Nephron (organoid): ENCODE results near the gene SP1.
A peak's percentile ranks its signal among the peaks of the same experiment; 100 is the strongest.
"Not testable (repeated sequence)": the region's sequence is repeated elsewhere in the genome, so short reads cannot be mapped to it uniquely, and the experiment has no call there.

ENCODE experiments used
- H3K27ac Mint-ChIP-seq, 3 experiments: 2 replicates each; pipeline ENCODE4 v1.8.0; 2020; ENCODE audit warnings: mixed read lengths in 3 of 3, mild to moderate bottlenecking in 2 of 3, moderate library complexity in 1 of 3
- H3K27me3 Mint-ChIP-seq: 2 replicates; pipeline ENCODE4 v1.8.0; 2021; ENCODE audit warnings: low read depth, mild to moderate bottlenecking, moderate library complexity, mixed read lengths
- H3K36me3 Mint-ChIP-seq: 2 replicates; pipeline ENCODE4 v1.8.0; 2020; ENCODE audit warnings: low read depth, mixed read lengths
- H3K4me1 Mint-ChIP-seq: 2 replicates; pipeline ENCODE4 v1.8.0; 2020; ENCODE audit warnings: mixed read lengths
- H3K4me3 Mint-ChIP-seq, 3 experiments: 2 replicates each; pipeline ENCODE4 v1.8.0; 2020; ENCODE audit warnings: mild to moderate bottlenecking in 3 of 3, mixed read lengths in 3 of 3, moderate library complexity in 2 of 3
- H3K9me3 Mint-ChIP-seq: 2 replicates; pipeline ENCODE4 v1.8.0; 2020; ENCODE audit warnings: mixed read lengths
- CTCF ChIP-seq, 3 experiments: fragments of 200-600 bp; sonication (generic); IDR thresholded peaks; one replicate each; pipeline ENCODE4 v1.5.0; 2021; ENCODE audit warnings: antibody characterized with exemption in 3 of 3; ENCODE audit not compliant: unreplicated experiment in 3 of 3

The SP1 gene

DNA sequence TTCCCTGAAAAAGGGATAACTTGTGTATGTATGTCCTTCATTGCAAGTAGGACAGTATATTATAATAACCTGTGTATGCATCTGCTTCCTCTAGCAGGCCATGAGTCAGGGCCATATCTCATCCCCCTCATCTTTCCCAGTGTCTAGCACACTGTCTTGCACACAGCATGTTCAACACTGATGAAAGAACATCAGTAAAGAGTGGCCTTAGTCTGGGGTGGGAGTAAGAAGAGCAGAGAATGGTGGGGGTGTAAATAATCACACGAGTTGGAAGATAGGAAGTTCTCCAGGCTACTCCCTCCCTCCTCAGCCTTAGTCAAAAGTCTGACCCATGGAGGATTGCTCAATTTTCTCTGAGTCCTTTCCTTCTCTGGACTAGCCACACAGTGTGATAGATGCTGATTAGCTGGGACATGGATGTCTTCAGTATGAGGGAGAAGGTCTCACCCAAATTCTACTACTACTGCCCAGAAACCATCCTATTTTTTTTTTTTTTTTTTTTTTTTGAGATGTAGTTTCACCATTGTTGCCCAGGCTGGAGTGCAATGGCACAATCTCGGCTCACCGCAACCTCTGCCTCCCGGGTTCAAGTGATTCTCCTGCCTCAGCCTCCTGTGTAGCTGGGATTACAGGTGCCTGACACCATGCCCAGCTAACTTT lies 14.6 kb upstream of the SP1 start:
- no peak for TF ChIP-seq CTCF (IDR thresholded peaks at IDR 0.05; ENCODE audit: unreplicated experiment in 3 of 3)
- no peaks in the 10 kb centered on the region for H3K27me3 Mint-ChIP-seq
- H3K9me3 Mint-ChIP-seq: peaks cover 2% of the 10 kb centered on the region
- H3K36me3 Mint-ChIP-seq: no peaks in the 10 kb centered on the region
- H3K4me1 Mint-ChIP-seq: peaks cover 12% of the 10 kb centered on the region
- no peak overlapping the region for H3K4me3 Mint-ChIP-seq
- H3K27ac Mint-ChIP-seq: peak overlapping the region; percentile 91 to 94 (median 93)

DNA sequence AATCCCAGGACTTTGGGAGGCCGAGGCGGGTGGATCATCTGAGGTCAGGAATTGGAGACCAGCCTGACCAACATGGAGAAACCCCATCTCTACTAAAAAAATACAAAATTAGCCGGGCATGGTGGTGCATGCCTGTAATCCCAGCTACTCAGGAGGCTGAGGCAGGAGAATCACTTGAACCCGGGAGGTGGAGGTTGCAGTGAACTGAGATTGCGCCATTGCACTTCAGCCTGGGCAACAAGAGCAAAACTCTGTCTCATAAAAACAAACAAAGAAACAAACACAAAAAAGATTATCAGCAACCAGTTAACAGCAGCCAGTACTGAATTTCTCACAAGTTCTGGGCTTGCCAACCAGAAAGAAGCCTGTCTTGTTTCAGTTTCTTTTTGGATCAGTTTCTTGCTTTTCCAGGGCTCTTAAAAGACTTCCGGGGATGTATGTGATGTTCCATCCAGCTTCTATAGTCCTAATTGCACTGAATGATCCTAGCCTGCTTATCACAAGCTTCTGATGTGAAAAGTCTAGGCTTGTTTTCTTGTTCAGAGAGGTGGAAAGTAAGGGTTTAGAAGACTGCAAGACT lies 6.3 kb upstream of the SP1 start:
- H3K36me3 Mint-ChIP-seq, H3K27me3 Mint-ChIP-seq, H3K4me3 Mint-ChIP-seq, H3K9me3 Mint-ChIP-seq: not testable (repeated sequence)
- Mint-ChIP-seq H3K4me1 (peaks cover 28% of the 10 kb centered on the region), H3K27ac (peak overlapping the region; percentile 81 to 97 (median 96))

- not testable (repeated sequence) for H3K36me3 Mint-ChIP-seq, H3K27me3 Mint-ChIP-seq, H3K9me3 Mint-ChIP-seq, H3K4me3 Mint-ChIP-seq
- peak overlapping the region; percentile 81 to 97 (median 96) for H3K27ac Mint-ChIP-seq
- peaks cover 28% of the 10 kb centered on the region for H3K4me1 Mint-ChIP-seq
These were observed 5.7 kb upstream of the SP1 start for GRCh38 chr12:53374277-53374676.

DNA sequence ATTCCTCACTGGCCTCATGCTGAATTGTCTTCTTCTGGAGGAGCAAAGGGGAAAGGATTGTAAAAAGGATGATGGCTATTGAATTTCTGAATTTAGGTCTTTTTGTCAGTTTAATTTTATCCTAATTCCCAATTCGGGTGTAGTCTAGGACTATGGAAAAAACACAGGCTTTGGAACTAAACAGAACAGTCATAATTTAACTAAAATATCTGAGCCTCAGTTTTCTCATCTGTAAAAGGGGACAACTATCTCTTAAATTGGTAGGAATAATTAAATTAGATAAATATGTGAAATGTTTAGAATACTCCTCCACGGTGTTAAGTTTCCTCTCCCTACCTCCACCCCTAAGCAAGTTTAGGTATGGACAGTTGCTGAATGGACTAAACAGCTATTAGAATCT lies 3.2 kb upstream of the SP1 start:
- Mint-ChIP-seq H3K4me1 (peaks cover 22% of the 10 kb centered on the region), H3K27ac (peak overlapping the region in 2 of 3 experiments; percentile 68 to 73), H3K9me3 (no peaks in the 10 kb centered on the region), H3K36me3 (peaks cover 5% of the 10 kb centered on the region), H3K4me3 (no peak overlapping the region), H3K27me3 (no peaks in the 10 kb centered on the region)
- TF ChIP-seq CTCF (IDR thresholded peaks at IDR 0.05; ENCODE audit: unreplicated experiment in 3 of 3): no peak

GRCh38 chr12:53378222-53378621 lies 1.8 kb upstream of the SP1 start:
- Mint-ChIP-seq H3K4me1 (peaks cover 27% of the 10 kb centered on the region), H3K27ac (no peak overlapping the region), H3K36me3 (peaks cover 20% of the 10 kb centered on the region), H3K9me3 (no peaks in the 10 kb centered on the region), H3K4me3 (no peak overlapping the region), H3K27me3 (no peaks in the 10 kb centered on the region)
- TF ChIP-seq CTCF (IDR thresholded peaks at IDR 0.05; ENCODE audit: unreplicated experiment in 3 of 3): no peak

DNA sequence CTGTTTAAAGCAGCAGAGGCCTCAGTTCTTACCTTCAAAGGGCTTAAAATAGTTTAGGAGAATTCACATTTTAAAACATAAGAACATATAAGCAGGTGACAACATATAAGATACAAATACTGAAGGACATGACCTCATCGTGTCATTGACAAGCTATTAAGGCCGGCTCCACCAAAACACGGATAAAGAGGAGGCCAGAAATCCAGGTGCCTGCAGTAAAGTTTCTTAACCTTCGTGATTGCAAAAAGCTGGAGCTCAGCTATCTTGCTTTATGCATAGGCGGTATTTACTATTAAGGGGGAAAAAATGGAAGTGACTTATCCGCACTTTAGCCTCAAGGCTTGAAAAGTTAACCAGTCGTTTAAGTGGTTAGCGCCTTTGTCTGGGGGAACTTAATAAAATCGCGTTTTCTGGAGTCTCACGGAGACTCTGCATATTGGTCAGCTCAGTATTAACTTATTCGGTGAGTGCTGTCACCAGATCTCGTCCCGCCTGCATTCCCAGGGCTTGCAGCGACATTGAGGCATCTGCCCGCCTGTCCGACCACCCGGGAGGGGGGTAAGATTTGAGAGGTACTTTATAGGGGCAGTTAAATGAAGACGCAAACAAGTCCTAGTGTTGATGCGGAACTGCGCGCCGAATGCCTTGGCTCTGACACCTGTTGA lies 1.1 kb upstream of the SP1 start:
- no peak for TF ChIP-seq CTCF (IDR thresholded peaks at IDR 0.05; ENCODE audit: unreplicated experiment in 3 of 3)
- H3K4me1 Mint-ChIP-seq: peaks cover 30% of the 10 kb centered on the region

More for the DNA sequence above, 1.1 kb upstream of the SP1 start:
- Mint-ChIP-seq H3K36me3 (peaks cover 26% of the 10 kb centered on the region), H3K9me3 (no peaks in the 10 kb centered on the region), H3K27me3 (no peaks in the 10 kb centered on the region), H3K4me3 (no peak overlapping the region), H3K27ac (no peak overlapping the region)
